HepG2 (cell line): ENCODE data around the gene GRIN3B. TPM values are rescaled to one million over a fixed set of nuclear protein-coding genes. Genes with fewer than 3 reads are reported as not detected.
A peak's percentile ranks its signal among the peaks of the same experiment; 100 is the strongest.

Experiments used
- AGO1 ChIP-seq: fragments of 200-400 bp; formaldehyde crosslinking; IDR thresholded peaks from 2 replicates; pipeline ENCODE4 v1.6.1; 2017; ENCODE audit warnings: mild to moderate bottlenecking, low read depth, low read length, moderate library complexity; ENCODE audit not compliant: poor library complexity, severe bottlenecking
- AGO2 ChIP-seq: fragments of 200-400 bp; formaldehyde crosslinking; optimal IDR thresholded peaks from 2 replicates; pipeline ENCODE3; 2017; ENCODE audit warnings: mild to moderate bottlenecking, low read depth, low read length, moderate library complexity
- ARNTL ChIP-seq: sonication (generic); formaldehyde crosslinking; IDR thresholded peaks from 2 replicates; pipeline ENCODE4 v1.4.0; 2020; ENCODE audit warnings: mild to moderate bottlenecking, missing genetic modification reagents
- ATF7 ChIP-seq, 2 experiments: fragments of 450-650 bp in 1 of 2; sonication (generic) in 1 of 2; formaldehyde crosslinking in 1 of 2; IDR thresholded peaks; 2 replicates each; pipeline versions ENCODE4 v1.4.0 to v1.6.1; 2016 to 2020; ENCODE audit warnings: antibody characterized with exemption in 1 of 2, mild to moderate bottlenecking in 1 of 2, missing genetic modification reagents in 1 of 2
- ATRX ChIP-seq: sonication (generic); formaldehyde crosslinking; IDR thresholded peaks from 2 replicates; pipeline ENCODE4 v1.4.0; 2020; ENCODE audit warnings: missing genetic modification reagents, borderline replicate concordance
- CEBPG ChIP-seq: IDR thresholded peaks from 2 replicates; pipeline ENCODE4 v1.6.1; 2016
- DPF2 ChIP-seq: sonication (generic); formaldehyde crosslinking; IDR thresholded peaks from 2 replicates; pipeline ENCODE4 v1.4.0; 2020; ENCODE audit warnings: mild to moderate bottlenecking, low read depth, missing genetic modification reagents, borderline replicate concordance
- HNRNPLL ChIP-seq: fragments of 200-400 bp; formaldehyde crosslinking; IDR thresholded peaks from 2 replicates; pipeline ENCODE4 v1.6.1; 2017; ENCODE audit warnings: mild to moderate bottlenecking, low read depth, low read length; ENCODE audit not compliant: poor library complexity, severe bottlenecking
- HOXA7 ChIP-seq: sonication (generic); formaldehyde crosslinking; IDR thresholded peaks from 2 replicates; pipeline ENCODE4 v1.8.1; 2022; ENCODE audit warnings: mild to moderate bottlenecking, missing genetic modification reagents, moderate library complexity
- HOXD1 ChIP-seq: sonication (generic); formaldehyde crosslinking; IDR thresholded peaks from 2 replicates; pipeline ENCODE4 v1.5.0; 2020; ENCODE audit warnings: missing genetic modification reagents
- JUNB ChIP-seq: sonication (generic); formaldehyde crosslinking; IDR thresholded peaks from 2 replicates; pipeline ENCODE4 v1.8.0; 2022; ENCODE audit warnings: missing genetic modification reagents, mild to moderate bottlenecking, borderline replicate concordance
- POGZ ChIP-seq: sonication (generic); formaldehyde crosslinking; IDR thresholded peaks from 2 replicates; pipeline ENCODE4 v1.4.0; 2020; ENCODE audit warnings: mild to moderate bottlenecking, missing genetic modification reagents
- RNF219 ChIP-seq: sonication (generic); formaldehyde crosslinking; IDR thresholded peaks from 2 replicates; pipeline ENCODE4 v1.5.0; 2020; ENCODE audit warnings: mild to moderate bottlenecking, missing genetic modification reagents
- SAFB2 ChIP-seq: sonication (generic); formaldehyde crosslinking; IDR thresholded peaks from 2 replicates; pipeline ENCODE4 v1.5.1; 2020; ENCODE audit warnings: missing genetic modification reagents, low read depth, mild to moderate bottlenecking, borderline replicate concordance
- SALL2 ChIP-seq: sonication (generic); formaldehyde crosslinking; IDR thresholded peaks from 2 replicates; pipeline ENCODE4 v1.8.1; 2023; ENCODE audit warnings: mild to moderate bottlenecking, missing genetic modification reagents, inconsistent platforms
- SP4 ChIP-seq: sonication (generic); formaldehyde crosslinking; IDR thresholded peaks from 2 replicates; pipeline ENCODE4 v1.8.1; 2023; ENCODE audit warnings: mild to moderate bottlenecking, missing genetic modification reagents
- TEAD2 ChIP-seq: sonication (generic); formaldehyde crosslinking; IDR thresholded peaks from 2 replicates; pipeline ENCODE4 v1.9.0; 2021; ENCODE audit warnings: missing genetic modification reagents
- TRIM22 ChIP-seq: fragments of 450-650 bp; IDR thresholded peaks from 2 replicates; pipeline ENCODE4 v1.6.1; 2017
- ZNF207 ChIP-seq: fragments of 450-650 bp; IDR thresholded peaks from 2 replicates; pipeline ENCODE4 v1.6.1; 2016; ENCODE audit warnings: antibody characterized with exemption, borderline replicate concordance
- ZNF274 ChIP-seq: sonication (generic); formaldehyde crosslinking; IDR thresholded peaks from 2 replicates; pipeline ENCODE4 v1.5.1; 2020; ENCODE audit warnings: mild to moderate bottlenecking, missing genetic modification reagents
- ZNF33A ChIP-seq: sonication (generic); formaldehyde crosslinking; IDR thresholded peaks from 2 replicates; pipeline ENCODE4 v1.5.1; 2020; ENCODE audit warnings: missing genetic modification reagents, mild to moderate bottlenecking, moderate library complexity, borderline replicate concordance
- ZNF446 ChIP-seq: sonication (generic); formaldehyde crosslinking; IDR thresholded peaks from 2 replicates; pipeline ENCODE4 v1.5.0; 2020; ENCODE audit warnings: mild to moderate bottlenecking, missing genetic modification reagents
- ZNF816 ChIP-seq: sonication (generic); formaldehyde crosslinking; IDR thresholded peaks from 2 replicates; pipeline ENCODE4 v1.8.0; 2022; ENCODE audit warnings: missing genetic modification reagents, mild to moderate bottlenecking, borderline replicate concordance
- polyA plus RNA-seq, 8 experiments: library from polyadenylated mRNA; depleted of rRNA in 3 of 8; stranded (reverse) in 7 of 8; unstranded in 1 of 8; fragments of >200 nt; fragmentation: Illumina TruSeq in 4 of 8; extraction: Trizol in 4 of 8; gene quantifications; 2 replicates each; pipeline versions ENCODE4 v1.2.1 to v1.2.3, GENCODE V29; 2011 to 2016; ENCODE audit warnings: low read depth in 4 of 8, missing spikeins in 1 of 8, mixed read lengths in 1 of 8; ENCODE audit not compliant: insufficient read depth in 1 of 8
- total RNA-seq, 5 experiments: library from RNA; depleted of rRNA; stranded (reverse); fragments of >200 nt; fragmentation: Illumina TruSeq; extraction: Trizol; gene quantifications; 2 replicates each; pipeline ENCODE4 v1.2.3, GENCODE V29; 2016; ENCODE audit warnings: low read depth in 1 of 5
- TF ChIP-seq, protein P1 (sequence below): sonication (generic); formaldehyde crosslinking; IDR thresholded peaks from 2 replicates; pipeline ENCODE4 v1.8.1; 2022; ENCODE audit warnings: low read depth, mild to moderate bottlenecking, missing genetic modification reagents

Gene GRIN3B
- total and polyA plus RNA-seq, 2 of the 13 experiments (the other 11 are each of a cell fraction or from before 2014, with no cell fraction given) = 0.07 to 0.20 TPM

GRCh38 chr19:996051-996838 lies 4.0 kb upstream of the GRIN3B start (continued):
- TF ChIP-seq ZNF207 (no peak), SAFB2 (0 out of 2 replicates have a peak, but pooled peaks have one; percentile 35), HOXD1 (0 out of 2 replicates have a peak, but pooled peaks have one; percentile 11), ARNTL (CRISPR knock-in tag) (no peak), RNF219 (CRISPR knock-in tag) (no peak), POGZ (CRISPR knock-in tag) (no peak), ZNF816 (CRISPR knock-in tag) (no peak), CEBPG (CRISPR knock-in tag) (no peak), HOXA7 (CRISPR knock-in tag) (no peak), ZNF33A (CRISPR knock-in tag) (no peak), HNRNPLL (no peak), SALL2 (CRISPR knock-in tag) (no peak), ZNF274 (no peak), TEAD2 (CRISPR knock-in tag) (no peak), ZNF446 (CRISPR knock-in tag) (no peak), ATRX (CRISPR knock-in tag) (no peak), AGO2 (peak; percentile 98), JUNB (CRISPR knock-in tag) (no peak), TRIM22 (no peak), SP4 (CRISPR knock-in tag) (no peak), ATF7 (IDR thresholded peaks at IDR 0.05) (peak; percentile 99), ATF7 (CRISPR knock-in tag; IDR thresholded peaks at IDR 0.05) (peak; percentile 91), AGO1 (peak; percentile 98), DPF2 (CRISPR knock-in tag) (no peak)
- TF ChIP-seq, protein P1, sequence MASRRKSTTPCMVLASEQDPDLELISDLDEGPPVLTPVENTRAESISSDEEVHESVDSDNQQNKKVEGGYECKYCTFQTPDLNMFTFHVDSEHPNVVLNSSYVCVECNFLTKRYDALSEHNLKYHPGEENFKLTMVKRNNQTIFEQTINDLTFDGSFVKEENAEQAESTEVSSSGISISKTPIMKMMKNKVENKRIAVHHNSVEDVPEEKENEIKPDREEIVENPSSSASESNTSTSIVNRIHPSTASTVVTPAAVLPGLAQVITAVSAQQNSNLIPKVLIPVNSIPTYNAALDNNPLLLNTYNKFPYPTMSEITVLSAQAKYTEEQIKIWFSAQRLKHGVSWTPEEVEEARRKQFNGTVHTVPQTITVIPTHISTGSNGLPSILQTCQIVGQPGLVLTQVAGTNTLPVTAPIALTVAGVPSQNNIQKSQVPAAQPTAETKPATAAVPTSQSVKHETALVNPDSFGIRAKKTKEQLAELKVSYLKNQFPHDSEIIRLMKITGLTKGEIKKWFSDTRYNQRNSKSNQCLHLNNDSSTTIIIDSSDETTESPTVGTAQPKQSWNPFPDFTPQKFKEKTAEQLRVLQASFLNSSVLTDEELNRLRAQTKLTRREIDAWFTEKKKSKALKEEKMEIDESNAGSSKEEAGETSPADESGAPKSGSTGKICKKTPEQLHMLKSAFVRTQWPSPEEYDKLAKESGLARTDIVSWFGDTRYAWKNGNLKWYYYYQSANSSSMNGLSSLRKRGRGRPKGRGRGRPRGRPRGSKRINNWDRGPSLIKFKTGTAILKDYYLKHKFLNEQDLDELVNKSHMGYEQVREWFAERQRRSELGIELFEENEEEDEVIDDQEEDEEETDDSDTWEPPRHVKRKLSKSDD (CRISPR knock-in tag) = 0 out of 2 replicates have a peak, but pooled peaks have one; percentile 38
